Psoas muscle (tissue), 8 donors: ENCODE results near the gene RNU7-1. TPM values are rescaled to one million over a fixed set of nuclear protein-coding genes. Genes with fewer than 3 reads are reported as not detected.

Experiments used
- ATAC-seq, 4 donors: fragments of 200-7000 bp; cut with Tn5 transposase; one replicate each; pipeline ENCODE4 v1.9.1; 2020; ENCODE audit warnings: moderate library complexity in 3 of 4, mild to moderate bottlenecking in 2 of 4
- DNase-seq, 2 donors: peaks; one replicate each; pipeline ENCODE4 v3.0.0-alpha.2; 2020
- H3K27ac ChIP-seq: fragments of 200-600 bp; one replicate; pipeline ENCODE4 v1.8.0; 2022
- H3K27me3 ChIP-seq, 3 donors: fragments of 200-600 bp in 1 of 3; one replicate each; pipeline versions ENCODE4 v1.6.1 to v1.8.0; 2013 to 2022; ENCODE audit warnings: low read length in 2 of 3, mild to moderate bottlenecking in 2 of 3, moderate library complexity in 1 of 3; ENCODE audit not compliant: insufficient read depth in 3 of 3
- H3K36me3 ChIP-seq, 2 donors: fragments of 200-600 bp in 1 of 2; one replicate each; pipeline versions ENCODE4 v1.6.1 to v1.8.0; 2013 to 2022; ENCODE audit warnings: low read depth in 1 of 2, mild to moderate bottlenecking in 1 of 2, moderate library complexity in 1 of 2; ENCODE audit not compliant: insufficient read depth in 1 of 2
- H3K4me1 ChIP-seq: fragments of 200-600 bp; one replicate; pipeline ENCODE4 v1.8.0; 2022
- H3K4me3 ChIP-seq: fragments of 200-600 bp; one replicate; pipeline ENCODE4 v1.8.0; 2022; ENCODE audit warnings: mild to moderate bottlenecking
- H3K9me3 ChIP-seq: fragments of 200-600 bp; one replicate; pipeline ENCODE4 v1.8.0; 2022
- WGBS, 3 donors: extraction: QIAGEN DNeasy Blood & Tissue Kit; methylation state at CpG; one replicate each; pipeline versions ENCODE4 v1.1.6 to v1.1.7; 2013; 5-methylcytosine and 5-hydroxymethylcytosine counted together
- intact Hi-C, 2 donors: fragments of 100-400 bp; cut with DNase I; formaldehyde crosslinking; loops; one replicate each; pipeline versions ENCODE4 v1.11.0 to v1.14.2; 2022
- polyA plus RNA-seq, 3 donors: library from polyadenylated mRNA; stranded (reverse); fragments of 200-250 nt; gene quantifications; one replicate each; pipeline ENCODE4 v1.2.3, GENCODE V29; 2013
- total RNA-seq, 4 donors: library from RNA; stranded (reverse); fragmentation: NEBNext Ultra II Directional in 2 of 4; extraction: Animal tissue kit (Norgen Biotek cat#: 25700) in 2 of 4; gene quantifications; one replicate each; pipeline versions ENCODE4 v1.2.1 to v1.2.4, GENCODE V29; 2021 to 2023
- TF ChIP-seq, protein P1 (sequence below): fragments of 200-600 bp; IDR thresholded peaks from one replicate; pipeline ENCODE4 v1.8.0; 2022; ENCODE audit warnings: antibody characterized with exemption
- donor health status: healthy with polysubstance abuse.
- donor health status: DM: no; HTN: no; CAD: no; lungs with moderate emphysema.
- donor health status: Bipolar disorder and iron deficiency.
- donor health status: healthy.
- donor health status: DM: yes; HTN: yes; CAD: no.
- donor health status: DM: no; HTN: no; CAD: no.
- donor health status: DM: no; HTN: no; CAD: no.
- donor health status: DM: yes; HTN: yes; CAD: no.

The RNU7-1 gene
- total and polyA plus RNA-seq, 7 donors, result not detected

DNA sequence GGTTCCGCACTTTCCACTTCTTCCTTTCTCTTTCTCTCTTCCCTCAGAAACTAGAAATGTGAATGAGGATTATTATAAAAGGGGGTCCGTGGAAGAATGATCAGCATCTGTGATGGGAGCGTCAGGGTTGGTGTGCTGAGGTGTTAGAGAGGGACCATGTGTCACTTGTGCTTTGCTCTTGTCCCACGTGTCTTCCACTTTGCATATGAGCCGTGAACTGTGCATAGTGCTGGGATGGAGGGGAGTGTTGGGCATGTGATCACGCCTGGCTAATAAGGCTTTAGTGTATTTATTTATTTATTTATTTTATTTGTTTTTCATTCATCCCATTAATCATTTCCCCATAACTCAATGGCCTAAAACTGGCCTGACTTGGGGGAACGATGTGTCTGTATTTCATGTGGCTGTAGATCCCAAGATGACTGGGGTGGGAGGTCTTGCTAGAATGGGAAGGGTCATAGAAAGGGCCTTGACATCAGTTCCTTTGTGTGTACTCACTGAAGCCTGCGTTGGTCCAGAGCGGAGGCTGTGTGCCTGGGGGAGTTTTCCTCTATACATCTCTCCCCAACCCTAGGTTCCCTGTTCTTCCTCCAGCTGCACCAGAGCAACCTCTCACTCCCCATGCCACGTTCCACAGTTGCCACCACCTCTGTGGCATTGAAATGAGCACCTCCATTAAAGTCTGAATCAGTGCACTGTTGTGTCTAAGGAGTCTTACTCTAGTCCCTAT lies 20.4 kb upstream of the RNU7-1 start:
- ATAC-seq (no peak), DNase-seq (no peak)
- Histone ChIP-seq H3K27me3 (no peaks in the 10 kb centered on the region), H3K9me3 (no peaks in the 10 kb centered on the region), H3K4me1 (peaks cover 28% of the 10 kb centered on the region), H3K27ac (no peak overlapping the region), H3K36me3 (no peaks in the 10 kb centered on the region), H3K4me3 (no peak overlapping the region)
- intact Hi-C loops, result loop anchor here in 1 of 2 donors (5.0 kb wide), 1 partner anchor 39 kb away; no protein-coding TSS in a partner anchor
- TF ChIP-seq, protein P1, sequence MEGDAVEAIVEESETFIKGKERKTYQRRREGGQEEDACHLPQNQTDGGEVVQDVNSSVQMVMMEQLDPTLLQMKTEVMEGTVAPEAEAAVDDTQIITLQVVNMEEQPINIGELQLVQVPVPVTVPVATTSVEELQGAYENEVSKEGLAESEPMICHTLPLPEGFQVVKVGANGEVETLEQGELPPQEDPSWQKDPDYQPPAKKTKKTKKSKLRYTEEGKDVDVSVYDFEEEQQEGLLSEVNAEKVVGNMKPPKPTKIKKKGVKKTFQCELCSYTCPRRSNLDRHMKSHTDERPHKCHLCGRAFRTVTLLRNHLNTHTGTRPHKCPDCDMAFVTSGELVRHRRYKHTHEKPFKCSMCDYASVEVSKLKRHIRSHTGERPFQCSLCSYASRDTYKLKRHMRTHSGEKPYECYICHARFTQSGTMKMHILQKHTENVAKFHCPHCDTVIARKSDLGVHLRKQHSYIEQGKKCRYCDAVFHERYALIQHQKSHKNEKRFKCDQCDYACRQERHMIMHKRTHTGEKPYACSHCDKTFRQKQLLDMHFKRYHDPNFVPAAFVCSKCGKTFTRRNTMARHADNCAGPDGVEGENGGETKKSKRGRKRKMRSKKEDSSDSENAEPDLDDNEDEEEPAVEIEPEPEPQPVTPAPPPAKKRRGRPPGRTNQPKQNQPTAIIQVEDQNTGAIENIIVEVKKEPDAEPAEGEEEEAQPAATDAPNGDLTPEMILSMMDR, result no peak
- 79 to 82% (median 81%) methylated on average over 10 of the region's 10 CpGs for WGBS, 3 donors

DNA sequence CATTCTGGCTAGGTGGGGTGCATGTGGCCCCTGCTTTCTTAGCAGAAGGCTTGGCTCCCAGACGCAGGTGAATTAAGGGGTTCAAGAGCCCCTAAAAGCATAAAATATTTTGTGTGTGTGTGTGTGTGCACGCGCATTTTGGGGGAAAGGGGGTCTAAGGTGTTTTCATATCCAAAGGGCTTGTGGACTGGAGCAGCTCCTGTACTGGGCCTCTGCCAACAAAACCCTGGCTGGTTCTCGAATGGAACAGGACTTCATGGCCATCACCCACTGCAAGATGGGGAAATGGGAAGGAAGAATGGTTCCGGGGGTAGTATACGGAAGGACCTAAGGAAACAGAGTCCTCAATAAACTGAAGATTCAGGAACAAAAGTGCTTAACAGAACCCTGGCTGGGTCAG lies 19.8 kb upstream of the RNU7-1 start:
- ATAC-seq (no peak), DNase-seq (no peak)
- intact Hi-C loops, result loop anchor here (1.0 to 5.0 kb wide), 2 partner anchors 38 to 40 kb away; no protein-coding TSS in a partner anchor
- Histone ChIP-seq H3K27ac (no peak overlapping the region), H3K9me3 (no peaks in the 10 kb centered on the region), H3K4me3 (no peak overlapping the region), H3K27me3 (no peaks in the 10 kb centered on the region), H3K4me1 (peaks cover 28% of the 10 kb centered on the region), H3K36me3 (no peaks in the 10 kb centered on the region)
- TF ChIP-seq, protein P1, result no peak
- 42 to 60% (median 43%) methylated on average over 6 of the region's 6 CpGs for WGBS, 3 donors

DNA sequence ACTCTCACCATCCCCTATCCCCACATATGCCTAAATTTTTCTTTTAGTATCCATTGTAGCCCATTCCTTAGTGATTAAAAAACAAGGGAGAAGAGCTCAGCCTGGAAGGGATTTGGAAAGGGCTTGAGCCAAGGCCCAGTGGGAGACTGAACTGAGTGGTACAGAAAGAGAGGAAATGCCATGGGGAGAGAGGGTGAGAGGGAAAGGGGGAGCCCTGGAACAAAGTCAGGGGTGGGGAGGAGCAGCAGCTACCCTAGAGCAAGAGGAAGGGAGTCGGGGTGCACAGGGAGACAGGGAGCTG lies 18.4 kb upstream of the RNU7-1 start:
- Histone ChIP-seq H3K9me3 (no peaks in the 10 kb centered on the region), H3K4me3 (peak overlapping the region; percentile 85), H3K4me1 (peaks cover 41% of the 10 kb centered on the region), H3K36me3 (no peaks in the 10 kb centered on the region), H3K27me3 (no peaks in the 10 kb centered on the region), H3K27ac (peak overlapping the region; percentile 84)
- TF ChIP-seq, protein P1, result no peak
- DNase-seq, result no peak
- intact Hi-C loops, result no loop called here
- 8 to 50% (median 19%) methylated on average over 1 of the region's 1 CpG for WGBS, 3 donors
- peak in 1 of 4 donors; percentile 1 for ATAC-seq

DNA sequence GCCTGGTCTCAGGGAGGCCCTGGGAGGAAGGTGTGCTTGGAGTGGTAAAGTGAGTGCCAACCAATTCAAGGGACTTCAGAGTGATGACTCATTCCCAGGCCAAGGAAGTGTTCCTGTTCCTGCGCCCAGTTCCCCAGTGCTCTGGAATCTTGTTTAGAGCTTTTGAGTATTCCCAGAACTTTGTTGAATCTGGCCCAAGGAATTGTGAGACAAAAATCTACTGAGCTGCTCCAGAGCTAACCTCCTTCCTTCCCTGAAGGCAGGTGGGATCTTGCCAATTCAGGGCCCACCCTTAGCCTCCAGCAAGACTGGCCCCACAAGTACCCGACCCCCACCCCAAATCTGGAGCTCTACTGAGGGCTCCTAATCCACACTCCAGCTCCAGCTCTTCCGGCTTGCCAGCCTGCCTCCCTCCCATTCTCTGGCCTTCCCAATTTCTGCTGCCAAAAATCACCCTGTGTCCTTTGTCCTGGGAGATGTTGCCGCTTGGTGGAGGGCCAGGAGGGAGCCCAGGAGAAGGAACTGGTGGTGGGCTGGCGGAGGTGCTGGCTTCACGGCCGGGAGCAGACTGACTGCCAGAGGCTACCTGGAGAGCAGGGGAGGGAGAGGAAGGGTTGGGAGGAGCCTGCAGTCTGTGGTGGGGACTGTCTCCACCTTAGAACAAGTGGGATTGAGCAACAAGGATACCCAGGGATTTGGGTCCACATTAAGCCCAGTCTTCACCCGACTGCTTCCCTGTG lies 17.9 kb upstream of the RNU7-1 start:
- H3K4me3 ChIP-seq, result peak overlapping the region; percentile 85
- no peaks in the 10 kb centered on the region for H3K9me3 ChIP-seq
- ATAC-seq (peak; percentile 50 to 68 (median 62)), DNase-seq (peak; percentile 68 to 81)
- TF ChIP-seq, protein P1, result no peak
- intact Hi-C loops, result no loop called here
- H3K27ac ChIP-seq, result peak overlapping the region; percentile 84
- H3K36me3 ChIP-seq, result no peaks in the 10 kb centered on the region
- 23 to 29% (median 23%) methylated on average over 8 of the region's 8 CpGs for WGBS, 3 donors
- no peaks in the 10 kb centered on the region for H3K27me3 ChIP-seq
- peaks cover 41% of the 10 kb centered on the region for H3K4me1 ChIP-seq
